ENCODE data around the gene OXTR.
"Not testable (repeated sequence)": the region's sequence is repeated elsewhere in the genome, so short reads cannot be mapped to it uniquely, and the experiment has no call there.

The OXTR gene

DNA sequence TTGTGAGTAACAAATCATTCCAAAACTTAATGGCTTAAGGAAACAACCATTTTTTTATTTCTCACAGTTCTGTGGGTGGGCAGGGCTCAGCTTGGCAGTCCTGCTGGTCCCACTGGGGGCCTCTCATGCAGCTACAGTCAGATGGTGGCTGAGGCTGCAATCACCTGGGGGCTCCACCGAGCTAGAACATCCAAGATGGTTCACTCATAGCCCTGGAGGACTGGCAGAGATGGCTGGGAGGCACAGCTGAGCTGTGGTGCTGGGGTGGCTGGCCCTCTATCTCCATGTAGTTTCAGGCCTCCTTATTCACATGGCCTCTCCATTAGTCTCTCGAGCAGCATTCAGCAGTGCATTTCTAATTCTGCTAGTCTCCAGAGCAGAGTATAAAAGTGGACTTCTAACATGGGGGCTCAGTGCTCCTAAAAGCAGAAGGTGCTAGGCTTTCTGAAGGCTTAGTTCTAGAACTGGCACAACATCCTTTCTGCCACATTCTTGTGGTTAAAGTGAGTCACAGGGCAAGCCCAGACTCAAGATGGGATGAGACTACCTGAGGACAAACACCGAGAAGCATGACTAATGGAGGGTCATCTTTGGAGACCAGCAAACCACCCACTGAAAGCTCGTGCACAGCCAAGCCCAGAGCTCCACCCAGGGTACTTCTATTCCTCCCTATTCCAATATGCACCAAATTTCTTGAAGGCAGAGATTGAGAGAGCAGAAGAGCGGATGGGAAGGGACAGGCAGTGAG lies 29.5 kb downstream of the OXTR start:
- DNase-seq = no peak

DNA sequence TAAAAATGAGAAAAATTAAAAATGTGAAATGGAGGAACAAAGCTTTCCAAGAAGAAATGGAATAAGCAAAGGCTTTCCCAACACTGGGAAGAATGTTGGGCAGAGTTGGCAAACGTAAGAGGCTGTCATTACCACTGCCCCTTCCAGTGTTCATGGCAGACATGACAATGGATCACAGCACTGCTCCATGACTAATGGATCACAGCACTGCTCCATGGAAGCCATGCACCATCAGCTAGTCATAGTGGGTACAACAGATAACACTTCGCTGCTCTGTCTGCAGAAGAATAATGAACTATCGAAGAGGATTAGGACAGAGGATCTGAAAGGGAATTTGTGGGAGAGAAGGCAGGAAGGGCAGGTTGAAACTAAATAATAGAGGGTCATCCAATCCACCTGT lies 30.8 kb downstream of the OXTR start:
- no peak for DNase-seq

DNA sequence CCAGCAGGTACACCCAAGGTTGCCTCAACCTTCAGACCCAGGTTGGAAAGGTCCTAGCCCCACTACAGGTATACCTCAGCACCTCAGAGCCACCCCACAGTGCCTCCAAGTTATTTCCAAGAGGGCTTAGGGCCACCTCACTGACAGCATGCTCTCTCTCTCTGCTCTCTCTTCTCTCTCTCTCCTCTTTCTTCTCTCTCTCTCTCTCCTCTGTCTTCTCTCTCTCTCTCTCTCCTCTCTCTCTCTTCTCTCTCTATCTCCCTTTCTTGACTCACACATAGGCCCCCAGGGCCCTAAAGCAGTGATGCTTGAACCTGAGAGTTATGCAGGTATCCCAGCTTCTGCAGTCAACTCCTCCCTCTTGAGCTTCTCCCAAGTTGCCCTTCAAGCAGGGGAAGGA lies 31.6 kb downstream of the OXTR start:
- no peak for DNase-seq

DNA sequence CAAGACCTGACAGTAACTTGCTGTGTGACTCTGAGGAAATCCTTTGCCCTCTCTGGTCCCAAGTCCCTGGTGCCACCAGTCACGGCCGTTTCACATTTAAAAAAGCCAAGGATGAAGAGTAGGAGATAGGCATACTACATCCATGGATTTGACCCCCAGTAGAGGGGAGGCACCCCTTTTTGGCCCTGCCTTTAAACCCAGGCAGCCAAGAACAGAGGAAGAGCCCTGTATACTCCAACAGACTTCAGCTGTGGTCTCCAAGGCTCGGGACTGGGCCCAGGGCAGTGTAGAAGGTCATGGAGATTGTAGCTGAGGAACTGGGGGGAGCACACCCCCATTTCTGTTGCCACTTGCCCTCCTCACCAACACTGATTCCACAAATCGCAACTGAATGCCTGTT lies 32.1 kb downstream of the OXTR start:
- DNase-seq = no peak

DNA sequence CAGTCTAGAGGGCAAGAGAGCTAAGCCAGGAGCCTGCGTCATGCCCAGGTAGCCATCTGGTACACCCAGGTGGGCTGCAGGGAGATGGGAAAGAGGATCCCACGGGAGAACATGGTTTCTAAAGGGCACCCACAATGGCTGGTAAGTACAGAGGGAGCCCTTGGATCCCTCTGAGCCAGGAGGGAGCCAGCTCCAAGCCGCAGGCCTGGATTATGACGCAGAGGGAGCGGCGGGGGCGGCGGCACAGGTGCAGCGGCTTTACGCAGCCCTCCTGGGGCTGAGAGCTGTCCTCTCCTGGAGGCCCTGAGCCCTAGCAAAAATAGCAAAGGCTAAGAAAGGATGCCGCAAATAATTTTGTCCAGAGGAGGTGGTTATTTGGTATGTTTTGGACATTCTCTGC lies 33.0 kb downstream of the OXTR start:
- DNase-seq = no peak

DNA sequence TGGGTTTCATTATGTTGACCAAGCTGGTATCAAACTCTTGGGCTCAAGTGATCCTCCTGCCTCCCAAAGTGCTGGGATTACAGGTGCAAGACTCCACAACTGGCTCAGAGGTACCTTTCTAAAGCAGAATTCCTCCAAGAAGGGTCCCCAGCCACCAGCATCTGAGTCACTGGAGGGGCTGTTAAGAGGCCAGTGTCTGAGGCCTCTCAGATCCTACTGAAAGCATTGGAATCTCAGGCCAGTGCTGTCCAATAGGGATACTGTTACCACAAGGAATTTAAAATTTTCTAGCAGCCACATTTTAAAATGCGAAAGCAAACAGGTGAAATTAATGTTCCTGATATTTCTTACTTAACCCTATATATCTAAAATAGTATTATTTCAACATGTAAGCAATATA lies 34.5 kb downstream of the OXTR start:
- no peak for DNase-seq

DNA sequence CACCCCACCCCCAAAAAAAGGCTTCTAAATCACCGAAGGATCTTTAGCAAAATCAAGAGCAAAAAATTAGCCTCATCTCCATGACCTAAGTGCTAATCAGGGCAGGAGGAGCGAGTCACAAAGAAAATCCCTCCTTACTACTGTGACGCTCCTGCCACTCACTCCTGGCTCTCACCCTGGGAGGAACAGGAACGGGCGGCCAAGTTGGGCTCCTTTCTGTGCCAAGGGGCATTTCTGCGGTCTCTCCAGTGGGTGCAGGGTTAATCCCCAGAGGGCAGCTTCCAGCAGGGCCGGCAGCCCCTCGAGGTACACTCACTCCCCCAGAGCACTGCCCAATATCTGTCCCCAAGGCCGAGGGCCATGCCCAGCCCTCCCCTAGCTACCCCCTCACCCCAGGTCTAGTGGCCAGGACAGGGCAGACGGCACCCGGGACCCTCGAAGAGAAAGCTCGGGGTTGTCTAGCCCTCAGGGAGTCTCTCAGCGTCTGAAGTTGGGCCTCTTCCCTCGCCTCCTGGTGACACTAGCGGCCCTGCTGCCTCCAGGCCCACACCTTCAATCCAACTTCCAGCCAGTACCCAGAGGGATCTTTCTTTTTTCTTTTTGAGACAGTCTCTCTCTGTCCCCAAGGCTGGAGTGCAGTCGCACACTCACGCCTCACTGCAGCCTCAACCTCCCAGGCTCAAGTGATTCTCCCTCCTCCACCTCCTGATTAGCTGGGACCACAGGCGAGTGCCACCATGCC lies 35.1 kb downstream of the OXTR start:
- DNase-seq = no peak

DNA sequence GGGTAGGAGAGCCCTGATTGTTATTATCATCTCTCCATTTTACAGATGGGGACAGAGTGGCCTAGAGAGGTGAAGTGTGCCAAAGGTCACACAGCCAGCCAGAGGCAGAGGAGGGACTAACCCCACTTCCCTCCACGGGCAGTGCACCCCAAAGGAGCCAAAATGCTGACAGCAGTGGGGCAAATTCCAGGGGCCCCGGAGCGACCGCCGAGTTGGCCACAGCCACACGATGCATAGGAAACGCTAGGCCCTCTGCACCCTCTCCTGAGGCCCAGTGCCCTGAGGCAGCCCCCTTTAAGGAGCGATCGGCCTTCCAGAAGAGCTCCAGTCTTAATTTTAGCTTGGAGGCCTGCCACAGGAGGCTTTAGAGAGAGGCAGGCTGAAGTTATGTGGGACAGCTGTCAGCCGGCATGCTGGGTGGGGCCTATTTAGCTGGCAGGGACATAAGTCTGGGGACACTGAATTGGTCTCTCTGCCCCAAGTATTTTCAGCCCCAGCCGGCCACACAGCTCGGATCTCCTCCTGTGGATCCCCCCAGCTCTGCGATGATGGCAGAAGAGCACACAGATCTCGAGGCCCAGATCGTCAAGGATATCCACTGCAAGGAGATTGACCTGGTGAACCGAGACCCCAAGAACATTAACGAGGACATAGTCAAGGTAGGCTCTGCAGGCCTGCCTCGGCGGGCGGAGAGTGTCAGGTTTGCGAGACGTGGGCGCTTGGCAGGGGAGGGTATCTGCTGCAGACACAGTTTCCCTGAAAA lies 35.9 kb downstream of the OXTR start, which contains the start of gene CAV3:
Gene CAV3, plus strand, starts transcription at position 471 of the 763 bp plus-strand sequence. Its CDS starts 75 bp downstream, at position 546.
- DNase-seq = no peak

DNA sequence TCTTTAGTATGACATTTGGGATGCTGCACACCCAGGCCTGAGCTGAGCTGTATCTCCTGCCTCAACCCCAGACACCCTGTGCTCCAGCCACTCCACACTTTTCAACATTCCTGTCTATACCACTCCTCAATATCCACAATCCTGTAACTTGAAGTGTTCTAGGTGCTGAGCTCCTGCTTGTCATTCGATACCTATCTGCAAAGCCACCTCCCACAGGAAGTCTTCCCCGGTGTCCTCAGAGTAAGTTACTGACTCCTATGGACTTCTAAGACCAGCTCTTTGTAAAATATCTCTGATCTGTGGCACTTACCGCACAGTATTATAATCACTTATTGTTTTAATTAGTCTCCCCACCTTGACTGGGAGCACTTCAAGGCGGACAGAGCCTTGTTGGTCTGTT lies 37.0 kb downstream of the OXTR start:
- no peak for DNase-seq

DNA sequence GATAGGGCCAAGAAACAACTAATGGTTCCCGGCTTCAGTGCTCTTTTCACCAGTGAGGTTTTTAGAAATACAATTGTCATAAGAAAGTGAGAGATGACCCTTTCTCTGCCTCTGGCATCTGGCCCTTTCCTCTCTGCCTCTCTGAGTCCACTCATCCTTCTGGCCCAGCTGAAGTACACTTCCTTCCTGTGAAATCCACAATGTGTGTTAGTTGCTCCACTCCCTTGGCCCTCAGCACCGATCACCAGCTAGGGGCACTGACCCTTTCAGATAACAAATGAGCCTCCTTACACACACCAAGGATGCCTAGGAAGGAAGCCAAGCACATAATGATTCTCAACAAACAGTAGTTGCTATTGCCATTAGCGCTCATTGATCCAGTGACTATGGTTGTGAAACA lies 38.8 kb downstream of the OXTR start:
- DNase-seq = no peak

DNA sequence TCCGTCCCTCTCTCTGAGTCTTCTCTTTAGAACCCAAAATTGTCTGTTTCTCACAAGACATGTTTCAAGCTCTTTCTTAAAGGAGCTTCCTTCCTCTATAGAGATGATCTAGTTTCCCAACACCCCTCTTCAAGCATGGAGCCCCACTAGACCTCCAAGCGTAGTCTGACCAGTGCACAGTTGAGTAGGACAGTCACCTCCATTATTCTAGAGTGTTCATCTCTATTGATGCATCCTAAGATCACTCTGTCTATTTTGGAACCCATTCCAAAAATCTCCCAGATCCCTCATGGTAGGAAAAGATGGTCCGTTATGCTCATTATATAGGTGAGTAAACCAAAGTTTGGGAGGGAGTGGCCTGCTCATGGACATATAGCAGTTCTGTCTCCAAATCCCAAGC lies 39.9 kb downstream of the OXTR start:
- no peak for DNase-seq

DNA sequence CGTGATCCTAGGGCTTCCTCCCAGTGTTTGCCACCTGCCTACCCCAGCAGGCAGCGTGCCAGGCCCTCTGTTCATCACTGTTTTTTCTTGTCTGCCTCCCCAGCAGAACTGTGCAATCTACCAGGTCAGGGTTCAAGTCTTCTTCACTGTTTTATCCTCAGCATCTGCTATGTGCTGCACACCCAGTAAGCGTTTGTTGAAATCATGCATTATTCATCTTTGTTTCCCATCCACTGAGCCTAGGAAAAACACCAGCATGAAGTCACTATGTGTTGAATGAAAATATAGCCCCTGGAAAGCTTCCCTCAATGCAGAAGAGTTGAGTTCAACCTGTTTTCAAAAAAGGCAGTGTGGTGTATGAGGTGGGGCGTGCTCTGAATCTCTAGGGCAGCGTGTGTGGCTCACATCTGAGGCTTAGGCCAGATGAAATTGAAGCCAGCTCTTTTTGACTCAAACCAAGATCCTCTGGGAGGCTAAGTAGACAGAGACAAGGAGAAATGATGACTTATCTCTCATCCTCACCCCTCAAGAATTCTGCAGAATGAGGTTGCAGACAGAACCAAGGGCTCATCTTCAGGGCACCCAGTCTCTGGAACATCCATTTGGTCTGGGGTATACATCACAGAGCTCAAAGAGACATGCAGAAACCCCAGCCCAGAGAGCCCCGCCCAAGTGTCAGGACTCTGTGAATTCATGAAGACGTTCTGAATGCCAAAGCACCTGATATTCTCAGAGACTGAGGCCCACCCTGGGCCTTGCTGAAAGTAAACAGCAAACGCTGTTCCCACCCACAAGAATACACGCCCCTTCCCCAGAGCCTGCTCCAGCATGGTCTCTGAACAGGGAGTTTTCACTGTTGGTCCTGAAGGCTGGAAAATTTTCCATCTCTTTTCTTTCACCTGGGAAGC lies 41.6 kb downstream of the OXTR start:
- DNase-seq = no peak

DNA sequence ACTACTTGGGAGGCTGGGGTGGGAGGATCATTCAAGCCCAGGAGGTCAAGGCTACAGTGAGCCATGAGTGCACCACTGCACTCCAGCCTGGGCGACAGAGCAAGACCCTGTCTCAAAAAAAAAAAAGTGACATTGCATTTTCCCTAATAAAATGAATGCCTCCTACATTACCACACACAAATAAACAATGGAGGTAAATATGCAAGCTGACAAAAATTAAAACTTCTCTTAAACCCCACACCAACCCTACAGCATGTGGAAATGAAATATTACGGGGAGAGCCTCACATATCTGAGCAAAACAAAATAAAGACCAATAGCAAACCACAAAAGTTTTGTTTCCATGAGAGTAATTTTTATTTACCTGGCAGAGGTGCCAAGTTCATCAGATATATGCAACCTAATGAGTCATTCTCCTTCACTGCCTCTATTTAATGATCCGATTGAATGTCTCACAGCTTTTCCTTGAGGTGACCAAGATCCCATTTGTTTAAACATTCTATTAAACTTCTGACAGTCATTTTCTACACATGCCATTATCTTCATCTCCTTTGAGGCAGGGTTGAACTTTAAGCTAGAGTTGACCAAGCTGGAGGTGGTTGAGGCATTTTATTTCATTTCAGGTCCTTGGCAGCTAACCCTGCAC lies 45.2 kb downstream of the OXTR start:
- DNase-seq = no peak

DNA sequence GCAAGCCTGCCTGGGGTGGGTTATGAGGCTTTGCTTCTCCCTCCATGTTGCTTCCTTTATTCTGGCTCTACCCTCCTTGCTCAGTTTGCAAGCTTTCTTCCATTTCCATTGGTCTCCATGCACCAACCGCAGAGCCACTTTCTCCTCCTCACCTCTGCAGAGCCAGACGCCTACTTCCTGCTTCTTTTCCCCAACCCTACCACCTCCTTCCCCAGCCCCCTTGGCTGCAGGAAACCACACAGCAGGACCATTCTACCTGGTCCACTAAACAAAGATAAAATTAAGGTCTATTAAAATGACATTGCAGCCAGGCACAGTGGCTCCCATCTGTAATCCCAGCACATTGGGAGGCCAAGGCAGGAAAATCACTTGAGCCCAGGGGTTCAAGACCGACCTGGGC lies 45.8 kb downstream of the OXTR start:
- no peak for DNase-seq

DNA sequence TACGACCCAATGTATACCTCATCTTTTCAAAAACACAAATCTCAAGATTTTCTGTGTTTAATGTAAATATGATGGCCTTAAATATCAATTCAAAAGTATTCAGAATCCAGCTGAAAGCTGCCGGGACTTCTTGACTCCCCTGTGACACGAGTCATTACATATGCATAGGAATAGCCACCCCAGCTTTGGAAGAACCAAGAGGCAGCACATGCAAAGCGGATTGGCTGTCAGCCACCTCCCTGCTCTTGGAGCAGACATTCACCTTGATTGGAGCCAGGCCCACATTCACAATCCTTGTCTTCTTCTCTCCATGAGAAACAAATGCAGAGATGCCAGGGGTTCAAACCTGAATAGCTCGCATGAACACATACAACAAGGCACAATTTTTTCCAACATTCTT lies 46.6 kb downstream of the OXTR start:
- DNase-seq = no peak

DNA sequence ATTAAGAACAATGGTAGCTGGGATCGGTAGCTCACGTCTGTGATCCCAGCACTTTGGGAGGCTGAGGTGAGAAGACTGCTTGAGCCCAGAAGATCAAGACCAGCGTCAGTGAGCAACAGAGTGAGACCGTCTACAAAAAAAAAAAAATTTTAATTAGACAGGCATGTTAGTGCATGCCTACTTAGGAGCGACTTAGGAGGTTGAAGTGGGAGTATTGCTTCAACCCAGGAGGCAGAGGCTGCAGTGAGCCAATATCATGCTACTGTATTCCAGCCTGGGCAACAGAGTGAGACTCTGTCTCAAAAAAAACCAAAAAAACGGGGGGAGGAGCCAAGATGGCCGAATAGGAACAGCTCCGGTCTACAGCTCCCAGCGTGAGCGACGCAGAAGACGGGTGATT lies 53.7 kb downstream of the OXTR start:
- DNase-seq = not testable (repeated sequence)

DNA sequence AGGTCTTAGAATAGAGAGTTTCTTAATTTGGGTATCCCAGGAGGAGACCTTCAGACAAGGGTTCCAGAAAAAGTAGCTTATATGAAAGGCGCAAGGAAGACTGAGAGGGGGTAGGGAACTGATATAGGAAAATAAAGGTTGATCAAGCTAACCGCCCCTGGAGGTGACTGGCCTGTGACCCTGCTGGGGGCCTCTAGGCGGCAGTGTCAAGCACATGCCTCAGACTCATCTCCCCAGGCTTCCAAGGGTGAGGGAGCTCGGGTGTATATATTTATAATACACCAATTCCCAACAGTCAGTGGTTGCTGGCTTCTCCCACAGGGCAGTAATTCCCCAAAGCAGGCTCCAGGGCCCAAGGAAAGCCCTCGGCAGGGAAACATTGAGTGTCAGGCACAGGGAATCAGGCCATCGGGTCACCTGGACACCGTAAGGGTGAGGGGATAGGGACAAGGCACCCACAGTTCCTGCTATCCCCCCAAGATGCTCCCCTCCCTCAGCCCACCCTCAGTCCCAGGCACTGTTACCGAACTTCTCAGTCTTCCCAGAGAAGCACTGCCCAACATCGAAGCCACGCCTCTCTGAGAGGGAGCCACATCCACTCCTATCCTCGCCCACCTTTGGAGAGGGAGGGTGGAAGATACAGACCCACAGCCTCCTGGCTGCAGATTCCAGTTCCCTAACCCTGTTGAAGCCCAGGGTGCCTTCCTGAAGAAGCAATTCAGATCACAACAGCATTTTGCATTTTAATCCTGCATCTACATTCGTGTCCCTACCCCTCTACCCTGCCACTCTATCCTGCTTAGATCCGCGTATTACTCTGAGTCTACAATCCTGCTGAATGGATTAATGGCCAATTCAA lies 55.3 kb downstream of the OXTR start:
- DNase-seq = no peak

DNA sequence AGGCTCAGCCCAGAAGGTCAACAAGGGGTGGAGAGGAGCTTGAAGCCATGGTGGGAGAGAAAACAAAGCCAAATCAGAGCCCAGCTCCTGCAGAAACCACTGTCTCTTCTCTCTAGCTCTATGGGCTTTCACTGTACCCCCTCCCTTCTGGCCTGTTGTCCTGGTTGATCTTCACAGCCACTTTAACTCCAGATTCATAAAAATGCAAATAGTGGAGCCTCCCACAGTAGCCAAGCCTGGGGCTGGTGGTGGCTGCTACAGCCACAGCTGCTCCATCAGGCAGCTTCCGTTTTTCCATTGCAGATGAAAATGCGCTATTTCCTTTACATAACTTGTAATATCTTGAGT lies 56.5 kb downstream of the OXTR start:
- DNase-seq = no peak

DNA sequence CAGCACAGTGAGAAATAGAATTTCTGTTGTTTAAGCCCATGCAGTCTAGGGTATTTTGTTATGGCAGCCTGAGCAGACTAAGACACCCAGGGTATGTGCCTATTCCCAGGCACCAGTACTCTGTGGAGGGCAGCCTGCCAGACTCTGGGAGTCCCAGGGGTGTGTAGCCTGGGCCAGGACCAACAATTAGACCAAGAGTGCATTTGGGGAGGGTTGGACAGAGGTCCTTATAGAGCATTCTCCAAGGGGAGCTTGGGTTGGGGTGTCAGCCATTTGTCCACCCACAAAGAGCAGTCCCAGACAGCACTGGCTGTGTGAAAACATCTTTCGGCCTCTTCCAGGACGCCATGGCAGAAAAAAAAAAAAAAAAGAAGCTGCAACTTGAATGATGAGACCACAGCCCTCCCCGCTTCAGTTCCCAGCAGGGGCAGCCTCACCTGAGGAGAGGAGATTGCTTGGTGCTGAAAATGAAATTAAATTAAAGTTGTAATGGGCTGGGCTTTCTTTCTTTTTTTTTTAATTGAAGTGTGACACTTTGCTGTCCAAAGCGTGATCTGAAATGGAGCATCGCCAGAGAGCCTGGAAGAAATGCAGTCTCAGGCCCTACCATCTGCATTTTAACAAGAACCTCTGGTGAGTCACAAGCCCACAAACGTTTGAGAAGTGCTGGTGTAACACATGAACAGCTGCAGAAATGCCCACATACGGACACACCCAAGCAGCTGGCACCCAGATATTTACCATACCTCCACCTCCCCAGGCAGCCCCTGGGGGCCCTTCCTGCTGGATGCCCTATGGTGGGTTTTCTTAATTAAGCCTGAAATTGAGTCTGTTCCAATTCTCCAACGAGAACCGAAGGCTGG lies 57.1 kb downstream of the OXTR start:
- DNase-seq = no peak

DNA sequence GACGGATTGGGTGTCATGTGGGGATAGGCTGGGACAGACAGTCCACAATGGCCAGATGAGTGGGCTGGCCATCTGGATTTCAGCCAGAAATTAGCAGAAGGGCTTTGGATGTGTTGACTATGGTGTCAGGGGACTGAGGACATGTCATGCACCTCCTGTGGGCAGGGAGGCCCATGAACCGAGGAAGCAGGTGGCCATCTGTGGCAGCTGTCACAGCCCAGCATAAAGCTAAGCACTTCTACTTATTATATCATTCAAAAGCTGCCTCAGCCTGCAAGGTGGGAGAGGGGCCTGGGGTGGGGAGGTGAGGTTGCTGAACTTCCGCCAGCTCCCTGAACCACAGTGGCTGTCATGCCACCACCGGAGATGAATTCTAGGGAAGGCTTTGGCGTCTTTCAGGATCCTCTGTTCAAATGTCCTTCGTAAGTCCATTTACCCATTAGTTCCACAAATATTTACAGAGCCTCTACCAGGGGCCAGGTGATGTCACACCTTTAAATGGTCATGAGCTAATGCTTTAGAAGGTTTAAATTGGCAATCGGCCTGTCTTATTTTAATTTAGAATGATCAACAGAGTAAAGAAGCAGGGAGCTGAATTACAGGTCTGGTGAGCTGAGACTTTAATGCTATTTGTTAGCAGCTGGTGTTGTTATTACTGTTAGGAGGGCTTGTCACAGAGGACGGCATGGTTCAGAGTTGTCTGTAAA lies 59.5 kb downstream of the OXTR start:
- no peak for DNase-seq

All from NCI-H2107 (cell line).